Thyroid gland (tissue), 4 donors: ENCODE data around the gene SBK3.

Experiments used
- POLR2A ChIP-seq, 2 donors: fragments of 450-650 bp; IDR thresholded peaks; one replicate each; pipeline ENCODE4 v1.6.1; 2017; ENCODE audit warnings: antibody characterized with exemption in 2 of 2, mild to moderate bottlenecking in 2 of 2, moderate library complexity in 1 of 2
- TF ChIP-seq, protein P1 (sequence below), 6 experiments: fragments of 200-600 bp in 3 of 6; fragments of 450-650 bp in 3 of 6; sonication (generic) in 3 of 6; IDR thresholded peaks; one replicate each; pipeline ENCODE4 v1.5.1; 2016 to 2019; ENCODE audit warnings: antibody characterized with exemption in 6 of 6, mild to moderate bottlenecking in 2 of 6, inconsistent platforms in 1 of 6, moderate library complexity in 1 of 6

DNA sequence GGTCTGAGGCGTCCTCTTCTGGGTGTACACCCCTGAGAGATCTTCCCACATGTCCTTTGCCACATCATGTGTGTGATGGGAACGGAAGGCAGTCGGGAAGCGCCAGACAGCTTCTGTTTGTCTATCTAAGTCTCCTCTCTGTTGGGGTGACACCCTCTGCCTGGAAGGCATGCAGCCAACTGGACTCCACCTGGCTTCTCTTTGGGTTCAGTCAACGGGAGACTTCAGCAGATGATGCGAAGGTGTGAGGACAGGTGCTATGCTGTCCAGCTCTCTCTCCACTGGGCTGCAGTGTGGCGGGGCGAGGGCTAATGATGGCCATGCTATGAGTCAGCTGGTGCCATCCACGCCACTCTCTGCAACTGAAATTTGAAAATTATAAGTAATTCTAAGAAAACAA, 14.3 kb upstream of the SBK3 start:
- TF ChIP-seq, protein P1, sequence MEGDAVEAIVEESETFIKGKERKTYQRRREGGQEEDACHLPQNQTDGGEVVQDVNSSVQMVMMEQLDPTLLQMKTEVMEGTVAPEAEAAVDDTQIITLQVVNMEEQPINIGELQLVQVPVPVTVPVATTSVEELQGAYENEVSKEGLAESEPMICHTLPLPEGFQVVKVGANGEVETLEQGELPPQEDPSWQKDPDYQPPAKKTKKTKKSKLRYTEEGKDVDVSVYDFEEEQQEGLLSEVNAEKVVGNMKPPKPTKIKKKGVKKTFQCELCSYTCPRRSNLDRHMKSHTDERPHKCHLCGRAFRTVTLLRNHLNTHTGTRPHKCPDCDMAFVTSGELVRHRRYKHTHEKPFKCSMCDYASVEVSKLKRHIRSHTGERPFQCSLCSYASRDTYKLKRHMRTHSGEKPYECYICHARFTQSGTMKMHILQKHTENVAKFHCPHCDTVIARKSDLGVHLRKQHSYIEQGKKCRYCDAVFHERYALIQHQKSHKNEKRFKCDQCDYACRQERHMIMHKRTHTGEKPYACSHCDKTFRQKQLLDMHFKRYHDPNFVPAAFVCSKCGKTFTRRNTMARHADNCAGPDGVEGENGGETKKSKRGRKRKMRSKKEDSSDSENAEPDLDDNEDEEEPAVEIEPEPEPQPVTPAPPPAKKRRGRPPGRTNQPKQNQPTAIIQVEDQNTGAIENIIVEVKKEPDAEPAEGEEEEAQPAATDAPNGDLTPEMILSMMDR (IDR thresholded peaks at IDR 0.05): no peak
- no peak for TF ChIP-seq POLR2A (IDR thresholded peaks at IDR 0.05)
